ENCODE data around the gene TMEM37.
A peak's percentile ranks its signal among the peaks of the same experiment; 100 is the strongest.

The TMEM37 gene

GRCh38 chr2:119474371-119475224 is 42.9 kb downstream of the TMEM37 start:
- H3K4me3 ChIP-seq (ENCODE audit: low read depth, low read length), result no peak overlapping the region

GRCh38 chr2:119475225-119475856 is 43.7 kb downstream of the TMEM37 start:
- TF ChIP-seq, protein P1, sequence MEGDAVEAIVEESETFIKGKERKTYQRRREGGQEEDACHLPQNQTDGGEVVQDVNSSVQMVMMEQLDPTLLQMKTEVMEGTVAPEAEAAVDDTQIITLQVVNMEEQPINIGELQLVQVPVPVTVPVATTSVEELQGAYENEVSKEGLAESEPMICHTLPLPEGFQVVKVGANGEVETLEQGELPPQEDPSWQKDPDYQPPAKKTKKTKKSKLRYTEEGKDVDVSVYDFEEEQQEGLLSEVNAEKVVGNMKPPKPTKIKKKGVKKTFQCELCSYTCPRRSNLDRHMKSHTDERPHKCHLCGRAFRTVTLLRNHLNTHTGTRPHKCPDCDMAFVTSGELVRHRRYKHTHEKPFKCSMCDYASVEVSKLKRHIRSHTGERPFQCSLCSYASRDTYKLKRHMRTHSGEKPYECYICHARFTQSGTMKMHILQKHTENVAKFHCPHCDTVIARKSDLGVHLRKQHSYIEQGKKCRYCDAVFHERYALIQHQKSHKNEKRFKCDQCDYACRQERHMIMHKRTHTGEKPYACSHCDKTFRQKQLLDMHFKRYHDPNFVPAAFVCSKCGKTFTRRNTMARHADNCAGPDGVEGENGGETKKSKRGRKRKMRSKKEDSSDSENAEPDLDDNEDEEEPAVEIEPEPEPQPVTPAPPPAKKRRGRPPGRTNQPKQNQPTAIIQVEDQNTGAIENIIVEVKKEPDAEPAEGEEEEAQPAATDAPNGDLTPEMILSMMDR (IDR thresholded peaks at IDR 0.05; ENCODE audit: borderline replicate concordance, insufficient read depth, low read depth, low read length), result no peak
- H3K4me3 ChIP-seq (ENCODE audit: low read depth, low read length), result no peak overlapping the region

More at GRCh38 chr2:119474371-119475224, 42.9 kb downstream of the TMEM37 start:
- TF ChIP-seq, protein P1 (IDR thresholded peaks at IDR 0.05; ENCODE audit: borderline replicate concordance, insufficient read depth, low read depth, low read length), result no peak

- no peak overlapping the region for H3K4me3 ChIP-seq (ENCODE audit: low read depth, low read length)
- TF ChIP-seq, protein P1 (IDR thresholded peaks at IDR 0.05; ENCODE audit: borderline replicate concordance, insufficient read depth, low read depth, low read length), result no peak
Measured at GRCh38 chr2:119475857-119476244, 44.2 kb downstream of the TMEM37 start.

GRCh38 chr2:119476301-119477112 is 44.9 kb downstream of the TMEM37 start:
- no peak overlapping the region for H3K4me3 ChIP-seq (ENCODE audit: low read depth, low read length)
- TF ChIP-seq, protein P1 (IDR thresholded peaks at IDR 0.05; ENCODE audit: borderline replicate concordance, insufficient read depth, low read depth, low read length), result peak; percentile 98

- TF ChIP-seq, protein P1 (IDR thresholded peaks at IDR 0.05; ENCODE audit: borderline replicate concordance, insufficient read depth, low read depth, low read length), result no peak
- H3K4me3 ChIP-seq (ENCODE audit: low read depth, low read length), result no peak overlapping the region
Measured at GRCh38 chr2:119477113-119477505, 45.5 kb downstream of the TMEM37 start.

DNA sequence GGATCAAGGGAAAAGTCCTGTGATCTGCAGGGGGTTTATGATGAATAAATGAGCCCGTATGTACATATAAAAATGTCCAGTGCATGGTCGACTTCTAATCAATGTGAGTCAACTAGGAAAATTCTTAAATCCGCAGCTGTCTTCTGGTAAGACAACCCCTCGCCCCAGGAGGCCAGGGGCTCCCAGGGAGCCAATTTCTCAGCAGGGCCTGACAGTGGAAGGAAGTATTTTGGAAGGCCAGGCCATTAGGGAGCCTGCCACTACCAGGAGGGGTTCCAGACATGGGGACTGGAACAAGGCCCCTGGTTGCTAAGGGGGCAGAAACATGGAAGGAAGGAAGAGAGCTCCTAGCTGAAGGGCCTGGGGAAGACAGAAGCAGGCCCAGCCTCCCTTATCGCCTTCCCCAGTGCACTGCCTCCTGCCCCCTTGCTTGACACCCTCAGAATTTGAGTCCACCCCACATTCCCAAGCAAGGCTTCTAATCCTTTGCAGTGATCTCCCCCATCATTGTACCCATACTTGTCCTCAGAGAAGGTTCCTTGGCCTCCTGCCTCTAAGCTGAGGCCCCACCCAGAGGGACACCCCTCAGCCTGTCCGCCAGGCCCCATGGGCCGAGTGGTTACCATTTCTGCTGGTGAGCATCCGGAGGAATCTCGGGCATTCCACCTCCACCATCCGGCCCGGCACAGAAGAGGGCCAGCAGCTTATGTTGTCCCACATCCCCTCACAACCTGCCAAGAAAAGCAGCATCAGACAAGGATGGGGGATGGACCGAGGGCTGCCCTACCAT is 46.7 kb downstream of the TMEM37 start:
- TF ChIP-seq, protein P1 (IDR thresholded peaks at IDR 0.05; ENCODE audit: borderline replicate concordance, insufficient read depth, low read depth, low read length), result no peak
- H3K4me3 ChIP-seq (ENCODE audit: low read depth, low read length), result no peak overlapping the region

Data from GM12875 (cell line).